ENCODE measurements around the gene ELF2.

GRCh38 chr4:139144161-139144859 lies 32.7 kb downstream of the ELF2 start:
- TF ChIP-seq CTCF (IDR thresholded peaks at IDR 0.05; ENCODE audit: extremely low read depth in 1 of 2, insufficient read depth in 1 of 2, low read depth in 1 of 2, low read length in 2 of 2) (no peak), MAX (IDR thresholded peaks at IDR 0.05; ENCODE audit: insufficient read depth, insufficient read length) (no peak), EZH2 (IDR thresholded peaks at IDR 0.05; ENCODE audit: borderline replicate concordance, low read depth, low read length, severe bottlenecking) (no peak), MYC (IDR thresholded peaks at IDR 0.05; ENCODE audit: low read depth, low read length) (no peak), POLR2AphosphoS5 (IDR thresholded peaks at IDR 0.05; ENCODE audit: insufficient read depth, low read depth, low read length) (no peak), POLR2A (IDR thresholded peaks at IDR 0.05; ENCODE audit: low read depth, low read length) (no peak), GATA2 (IDR thresholded peaks at IDR 0.05; ENCODE audit: insufficient read depth, insufficient read length, low read depth, low read length) (no peak)
